SKM-1 (cell line): Measurements from ENCODE around the gene MTMR2.
"Not testable (repeated sequence)": the region's sequence is repeated elsewhere in the genome, so short reads cannot be mapped to it uniquely, and the experiment has no call there.

Source experiments
- DNase-seq: peaks from one replicate; lab custom pipeline; 2025; ENCODE audit not compliant: unreplicated experiment; lab: John Stamatoyannopoulos, UW

Gene MTMR2

GRCh38 chr11:95829580-95830259, 94.2 kb downstream of the MTMR2 start:
- no peak for DNase-seq

- no peak for DNase-seq
Measured at GRCh38 chr11:95827696-95828095, 96.2 kb downstream of the MTMR2 start.

- DNase-seq, result no peak
Measured at GRCh38 chr11:95821640-95822039, 102.3 kb downstream of the MTMR2 start.

- no peak for DNase-seq
Measured at GRCh38 chr11:95816037-95816436, 107.9 kb downstream of the MTMR2 start.

GRCh38 chr11:95811052-95811451, 112.9 kb downstream of the MTMR2 start:
- not testable (repeated sequence) for DNase-seq

- DNase-seq, result not testable (repeated sequence)
Measured at GRCh38 chr11:95806464-95806863, 117.4 kb downstream of the MTMR2 start.

GRCh38 chr11:95805869-95806268, 118.0 kb downstream of the MTMR2 start:
- DNase-seq, result no peak

- no peak for DNase-seq
Measured at GRCh38 chr11:95803973-95804372, 119.9 kb downstream of the MTMR2 start.

GRCh38 chr11:95802806-95803205, 121.1 kb downstream of the MTMR2 start:
- DNase-seq, result no peak

- DNase-seq, result no peak
Measured at GRCh38 chr11:95800438-95800837, 123.5 kb downstream of the MTMR2 start.

- no peak for DNase-seq
Measured at GRCh38 chr11:95799546-95799945, 124.4 kb downstream of the MTMR2 start.

- no peak for DNase-seq
Measured at GRCh38 chr11:95796501-95796900, 127.4 kb downstream of the MTMR2 start.

- no peak for DNase-seq
Measured at GRCh38 chr11:95795627-95796295, 128.1 kb downstream of the MTMR2 start.

GRCh38 chr11:95794086-95794485, 129.8 kb downstream of the MTMR2 start:
- DNase-seq, result no peak

GRCh38 chr11:95793116-95793515, 130.8 kb downstream of the MTMR2 start:
- no peak for DNase-seq

GRCh38 chr11:95792700-95793099, 131.2 kb downstream of the MTMR2 start:
- no peak for DNase-seq

- DNase-seq, result no peak
Measured at GRCh38 chr11:95792200-95792599, 131.7 kb downstream of the MTMR2 start.

GRCh38 chr11:95791709-95792033, 132.2 kb downstream of the MTMR2 start:
- no peak for DNase-seq

- no peak for DNase-seq
Measured at GRCh38 chr11:95790933-95791708, 132.8 kb downstream of the MTMR2 start.

- peak; percentile 92 for DNase-seq
Measured at GRCh38 chr11:95790123-95790932, 133.6 kb downstream of the MTMR2 start, which contains the start of gene CEP57. CEP57 (plus strand) TSS chr11:95790498; CDS start chr11:95790699, 201 bp downstream.

GRCh38 chr11:95789506-95790122, 134.3 kb downstream of the MTMR2 start, which contains the start of gene FAM76B:
FAM76B (minus strand) TSS chr11:95789782; CDS start chr11:95789478, 304 bp downstream.
- peak; percentile 96 for DNase-seq
